ENCODE measurements around the gene ITGAV.

DNA sequence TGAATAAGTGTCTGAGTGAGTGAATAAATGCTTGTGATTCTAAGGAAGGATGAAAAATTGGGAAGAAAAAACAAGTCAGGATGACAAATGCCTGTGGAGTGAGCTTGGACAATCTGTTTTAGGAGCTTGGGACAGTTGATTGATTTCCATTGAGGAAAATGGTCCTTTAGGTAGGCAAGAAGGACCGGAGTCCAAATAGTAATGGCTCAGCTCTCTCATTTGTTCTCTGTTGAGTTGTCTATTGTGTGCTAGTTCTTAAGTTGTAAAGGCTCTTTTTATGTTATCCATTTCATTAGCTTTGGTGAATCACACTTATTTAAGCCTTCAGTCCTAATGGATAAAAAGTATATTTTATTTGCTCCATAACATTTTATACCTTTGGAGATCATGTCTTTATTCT, 135.9 kb downstream of the ITGAV start:
- TF ChIP-seq POLR2A (IDR thresholded peaks at IDR 0.05) (no peak), EP300 (IDR thresholded peaks at IDR 0.05) (no peak)
- TF ChIP-seq, protein P1, sequence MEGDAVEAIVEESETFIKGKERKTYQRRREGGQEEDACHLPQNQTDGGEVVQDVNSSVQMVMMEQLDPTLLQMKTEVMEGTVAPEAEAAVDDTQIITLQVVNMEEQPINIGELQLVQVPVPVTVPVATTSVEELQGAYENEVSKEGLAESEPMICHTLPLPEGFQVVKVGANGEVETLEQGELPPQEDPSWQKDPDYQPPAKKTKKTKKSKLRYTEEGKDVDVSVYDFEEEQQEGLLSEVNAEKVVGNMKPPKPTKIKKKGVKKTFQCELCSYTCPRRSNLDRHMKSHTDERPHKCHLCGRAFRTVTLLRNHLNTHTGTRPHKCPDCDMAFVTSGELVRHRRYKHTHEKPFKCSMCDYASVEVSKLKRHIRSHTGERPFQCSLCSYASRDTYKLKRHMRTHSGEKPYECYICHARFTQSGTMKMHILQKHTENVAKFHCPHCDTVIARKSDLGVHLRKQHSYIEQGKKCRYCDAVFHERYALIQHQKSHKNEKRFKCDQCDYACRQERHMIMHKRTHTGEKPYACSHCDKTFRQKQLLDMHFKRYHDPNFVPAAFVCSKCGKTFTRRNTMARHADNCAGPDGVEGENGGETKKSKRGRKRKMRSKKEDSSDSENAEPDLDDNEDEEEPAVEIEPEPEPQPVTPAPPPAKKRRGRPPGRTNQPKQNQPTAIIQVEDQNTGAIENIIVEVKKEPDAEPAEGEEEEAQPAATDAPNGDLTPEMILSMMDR (IDR thresholded peaks at IDR 0.05), result no peak

Measured in gastroesophageal sphincter (tissue), 3 donors.